NCI-H774 (cell line): ENCODE data around the gene NRP1.
"Not testable (repeated sequence)": the region's sequence is repeated elsewhere in the genome, so short reads cannot be mapped to it uniquely, and the experiment has no call there.

ENCODE experiments used
- DNase-seq: peaks from one replicate; lab custom pipeline; 2025; lab: John Stamatoyannopoulos, UW

The NRP1 gene

GRCh38 chr10:33150146-33150545, 184.3 kb downstream of the NRP1 start:
- no peak for DNase-seq

- DNase-seq = no peak
Measured at GRCh38 chr10:33147013-33147310, 187.5 kb downstream of the NRP1 start.

GRCh38 chr10:33146189-33147012, 188.1 kb downstream of the NRP1 start:
- no peak for DNase-seq

DNA sequence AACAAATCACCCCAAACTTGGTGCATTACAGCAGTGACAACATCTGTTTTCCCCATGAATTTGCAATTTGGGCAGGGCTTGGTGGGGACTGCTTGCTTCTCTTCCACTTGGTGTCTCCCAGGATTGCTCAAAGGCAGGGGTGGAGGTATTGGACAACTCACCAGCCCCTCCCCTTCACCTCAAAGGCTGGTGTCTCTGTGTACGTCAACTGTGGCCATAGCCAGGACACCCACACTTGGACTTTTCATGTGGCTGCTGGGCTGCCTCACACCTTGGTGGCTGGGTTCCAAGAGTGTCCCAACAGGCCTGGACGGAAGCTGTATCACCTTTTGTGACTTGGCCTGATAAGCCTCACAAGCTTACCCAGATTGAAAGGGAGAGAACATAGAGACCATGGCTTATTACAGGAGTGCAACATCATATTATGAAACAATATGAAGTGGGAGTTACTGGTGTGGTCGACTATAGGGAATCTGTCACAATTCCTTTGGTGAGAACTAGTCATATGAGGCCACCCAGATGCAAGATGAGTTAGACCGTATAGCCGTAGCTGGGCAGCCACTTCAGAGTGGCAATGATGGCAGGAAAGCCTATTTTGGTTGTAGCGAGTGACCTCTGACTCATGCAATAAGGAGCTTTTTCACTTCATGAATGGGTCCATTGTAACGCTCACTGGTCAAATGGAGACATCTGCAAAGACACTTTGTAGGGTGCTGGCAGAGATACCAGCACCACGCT, 188.8 kb downstream of the NRP1 start:
- no peak for DNase-seq

DNA sequence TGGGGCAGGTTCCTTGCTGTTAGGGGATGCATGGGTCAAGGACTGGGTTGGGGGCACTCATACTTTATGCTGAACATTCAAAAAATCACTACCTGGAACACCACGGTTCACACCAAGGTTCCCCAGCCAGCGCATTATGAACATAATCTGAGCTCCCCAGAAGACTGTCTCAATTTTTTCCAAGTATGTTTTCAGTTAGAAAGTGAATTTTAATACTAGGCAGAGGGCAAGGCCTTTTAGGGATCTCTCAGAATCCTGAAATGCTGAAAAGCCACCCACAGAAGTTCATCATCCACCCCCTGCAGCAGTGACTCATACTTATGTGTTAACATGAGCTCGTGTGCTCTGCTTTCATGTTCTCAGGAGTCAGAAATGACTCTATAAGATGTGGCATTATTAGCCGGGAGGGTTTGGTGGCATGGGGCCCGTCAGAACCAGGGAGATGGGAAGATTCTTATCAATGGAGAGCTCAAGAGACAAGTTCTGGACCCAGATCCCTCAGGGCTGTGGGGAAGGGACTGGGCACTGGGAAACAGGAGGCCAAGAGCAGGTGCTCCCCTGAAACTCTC, 191.2 kb downstream of the NRP1 start:
- no peak for DNase-seq

DNA sequence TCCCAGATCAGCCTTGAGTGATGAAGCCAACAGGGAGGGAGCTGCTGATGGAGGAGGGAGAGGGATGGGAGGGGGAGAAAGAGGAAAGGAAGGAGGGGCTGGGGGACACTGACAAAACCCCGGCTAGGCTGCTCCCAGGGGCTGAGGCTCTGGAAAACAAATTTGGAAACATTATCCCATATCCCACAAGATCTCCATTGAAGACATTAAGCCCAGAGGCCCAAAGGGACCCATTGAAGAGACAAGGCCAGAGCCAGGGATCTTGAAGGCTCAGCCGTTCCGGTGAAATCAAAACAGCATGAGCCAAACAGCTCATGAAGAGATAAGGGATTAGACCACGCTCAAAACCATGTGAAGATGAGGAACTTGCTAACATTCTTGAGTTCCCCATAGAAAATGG, 192.2 kb downstream of the NRP1 start:
- DNase-seq = no peak

GRCh38 chr10:33141251-33141650, 193.2 kb downstream of the NRP1 start:
- DNase-seq = no peak

GRCh38 chr10:33139181-33139646, 195.3 kb downstream of the NRP1 start:
- DNase-seq = peak; percentile 26

- not testable (repeated sequence) for DNase-seq
Measured at GRCh38 chr10:33138686-33139085, 195.8 kb downstream of the NRP1 start.

DNA sequence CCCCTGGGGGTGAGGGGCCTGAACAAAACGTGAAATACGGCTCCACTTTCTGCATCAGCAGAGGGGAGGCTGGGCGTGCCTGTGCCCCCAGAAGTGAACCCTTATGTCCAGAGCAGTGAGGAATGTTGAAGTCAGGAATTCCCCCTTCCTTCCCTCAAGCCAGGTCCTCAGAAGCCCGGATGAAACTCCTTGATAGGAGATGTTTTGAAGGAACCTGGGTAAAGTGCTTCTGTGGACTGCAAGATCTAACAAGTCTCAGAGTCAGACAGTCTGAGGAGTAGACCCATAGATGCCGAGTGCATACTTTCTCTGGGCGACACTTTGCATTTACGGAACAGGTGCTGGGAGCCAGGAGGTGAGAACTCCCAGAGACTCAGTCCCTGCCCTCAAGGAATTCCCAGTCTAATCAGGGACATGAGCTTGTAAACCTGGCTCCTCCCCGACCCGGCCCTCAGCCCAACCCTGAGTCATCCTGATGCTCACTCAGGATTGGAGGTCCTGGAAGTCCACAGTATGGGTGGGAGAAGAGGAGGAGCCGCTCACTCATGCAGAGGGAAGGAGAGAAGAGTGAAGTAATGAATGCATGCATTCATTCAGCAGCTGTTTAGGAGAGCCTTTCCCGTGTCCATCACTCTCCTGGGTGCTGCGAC, 197.0 kb downstream of the NRP1 start:
- DNase-seq = no peak

- DNase-seq = no peak
Measured at GRCh38 chr10:33136781-33137180, 197.7 kb downstream of the NRP1 start.

GRCh38 chr10:33136271-33136670, 198.2 kb downstream of the NRP1 start:
- no peak for DNase-seq

DNA sequence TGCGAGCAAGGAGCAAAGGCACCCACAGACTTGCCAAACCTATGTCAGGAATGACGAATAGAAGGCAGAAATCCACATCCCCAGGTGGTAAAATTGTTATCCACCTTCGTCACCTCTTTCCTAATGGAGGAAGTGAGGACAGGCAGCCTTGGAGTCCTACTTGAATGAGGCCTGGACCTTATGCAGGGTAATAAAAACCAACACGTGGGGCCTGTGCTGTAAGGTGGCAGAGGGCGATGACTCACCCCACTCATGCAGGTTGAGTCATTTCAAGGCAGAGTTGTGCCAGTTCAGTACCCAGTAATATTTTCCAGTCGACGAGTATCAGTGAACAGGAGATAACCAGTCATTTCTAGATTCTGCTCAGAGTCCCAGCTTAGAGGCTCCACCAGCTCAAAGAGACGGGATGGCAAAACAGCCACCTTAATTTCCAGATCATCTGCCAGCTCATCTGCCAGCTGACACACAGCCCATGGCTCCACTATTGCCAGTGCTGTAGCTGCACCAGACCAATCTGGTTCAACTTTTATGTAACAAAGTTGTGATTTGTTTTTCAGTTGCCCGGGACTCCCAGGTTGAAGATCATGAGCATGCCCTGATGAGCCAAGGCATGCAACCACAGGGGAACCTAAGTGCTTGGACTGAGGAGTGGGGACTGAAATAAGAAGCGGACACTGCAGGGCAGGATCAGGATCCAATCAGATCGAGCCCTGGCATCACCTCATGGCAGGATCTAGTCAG, 200.3 kb downstream of the NRP1 start:
- DNase-seq = no peak

- no peak for DNase-seq
Measured at GRCh38 chr10:33133557-33133956, 200.9 kb downstream of the NRP1 start.

- DNase-seq = no peak
Measured at GRCh38 chr10:33132626-33133025, 201.8 kb downstream of the NRP1 start.

DNA sequence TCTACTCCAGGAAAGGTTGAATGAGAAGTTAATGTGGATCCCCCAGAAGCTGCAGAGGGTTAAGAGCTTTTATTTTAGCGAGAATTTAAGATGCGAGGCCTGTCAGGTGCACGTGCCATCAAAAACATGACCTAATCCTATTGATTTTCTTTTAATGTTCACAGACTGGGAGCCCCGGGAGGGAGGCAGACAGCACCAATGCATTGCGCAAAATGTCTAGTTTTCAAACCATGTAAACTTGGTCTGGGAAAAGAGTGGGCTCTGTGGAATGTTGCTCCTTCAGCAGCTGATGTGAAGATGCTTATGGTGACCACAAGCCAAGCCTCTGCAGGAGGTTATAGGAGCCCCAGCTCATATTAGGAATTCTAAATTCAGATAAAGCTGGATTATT, 204.5 kb downstream of the NRP1 start:
- DNase-seq = no peak

DNA sequence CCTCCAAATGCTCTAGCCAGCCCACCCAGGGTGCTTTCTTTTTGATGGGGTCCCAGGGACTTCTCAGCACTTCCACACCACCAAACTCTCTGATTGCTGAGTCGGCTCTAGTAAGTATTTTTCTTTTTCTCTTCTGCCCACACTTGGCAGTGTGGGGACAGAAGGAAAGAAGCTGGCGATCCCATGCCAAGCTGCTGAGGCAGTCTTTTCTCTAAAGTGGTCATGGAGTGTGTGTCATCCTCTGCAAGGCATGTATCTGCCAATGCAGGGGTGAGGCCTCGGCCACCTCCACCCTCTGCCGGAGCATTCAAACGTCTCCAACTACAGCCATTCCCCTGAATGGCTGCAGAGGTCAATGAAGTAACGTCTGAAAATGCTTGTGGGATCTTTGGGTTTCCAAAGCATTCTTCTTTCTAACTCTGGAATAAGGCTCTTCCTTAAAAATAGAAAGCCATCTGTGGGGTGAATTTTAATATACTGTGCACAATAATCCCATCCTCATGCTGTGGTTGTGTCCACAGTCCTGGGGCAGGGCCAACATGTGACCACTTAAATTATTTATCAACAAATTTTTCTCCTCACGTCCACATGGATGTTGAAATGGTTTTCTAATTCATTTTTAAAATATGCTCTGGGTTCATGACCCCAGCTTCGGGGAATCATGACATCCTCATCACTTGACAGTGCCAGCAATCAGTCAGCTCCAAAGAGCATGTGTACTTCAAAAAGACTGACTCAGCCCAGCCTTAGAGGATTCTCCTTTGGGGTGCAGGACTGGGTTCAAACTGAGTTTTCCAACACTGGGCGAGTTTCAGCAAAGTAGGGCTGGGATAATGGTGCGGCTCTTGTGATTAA, 205.1 kb downstream of the NRP1 start:
- DNase-seq = no peak

- DNase-seq = no peak
Measured at GRCh38 chr10:33127622-33128021, 206.8 kb downstream of the NRP1 start.
